ENCODE data around the gene DOC2B. TPM values are rescaled to one million over a fixed set of nuclear protein-coding genes. Genes with fewer than 3 reads are reported as not detected.
"Not testable (repeated sequence)": the region's sequence is repeated elsewhere in the genome, so short reads cannot be mapped to it uniquely, and the experiment has no call there.

Gene DOC2B
- polyA plus RNA-seq (2013, experiment 1 of 2; ENCODE audit: insufficient read length): 0.02 TPM
- 0.16 TPM for polyA plus RNA-seq (2013, experiment 2 of 2; ENCODE audit: insufficient read length)

DNA sequence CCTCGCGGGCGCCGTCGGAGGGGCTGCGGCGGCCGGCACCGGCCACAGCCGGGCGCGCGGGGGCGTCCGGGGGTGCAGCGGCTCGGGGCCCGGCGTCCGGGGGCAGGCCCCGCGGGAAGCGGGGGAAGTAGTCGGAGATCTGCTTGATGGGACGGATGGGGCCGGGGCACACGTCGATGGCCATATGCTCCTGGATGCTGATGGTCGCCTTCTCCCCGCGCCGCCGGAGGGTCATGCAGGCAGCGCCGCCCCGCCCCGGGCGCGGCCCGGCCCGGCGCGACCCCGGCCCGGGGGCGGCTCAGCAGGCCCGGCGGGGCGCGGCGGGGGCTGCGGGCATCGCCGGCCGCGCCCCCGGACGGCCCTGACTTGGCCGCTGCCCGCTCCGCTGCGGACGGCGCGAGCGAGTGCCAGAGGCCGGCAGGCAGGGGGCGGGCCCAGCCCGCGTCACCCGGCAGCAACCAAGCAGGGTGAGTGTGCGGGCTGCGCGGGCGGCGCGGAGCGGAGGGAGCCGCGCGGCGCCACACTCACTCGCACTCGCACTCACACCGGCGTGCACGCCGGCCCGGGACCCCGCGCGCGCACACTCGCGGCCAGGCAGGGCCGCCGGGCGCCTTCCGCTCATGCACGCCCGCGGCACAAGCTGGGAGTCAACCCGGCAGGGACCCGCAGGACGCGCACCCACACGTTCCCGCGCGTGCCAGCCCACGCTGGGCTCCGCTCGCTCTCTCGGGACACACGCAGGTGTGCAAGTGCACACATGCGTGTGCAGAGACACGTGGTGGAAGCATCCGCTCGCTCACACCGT is at the start of gene DOC2B:
Gene DOC2B, minus strand, starts transcription at position 406 of the 805 bp plus-strand sequence. Its CDS starts 171 bp downstream, at position 235.
- DNase-seq: peak; percentile 15

DNA sequence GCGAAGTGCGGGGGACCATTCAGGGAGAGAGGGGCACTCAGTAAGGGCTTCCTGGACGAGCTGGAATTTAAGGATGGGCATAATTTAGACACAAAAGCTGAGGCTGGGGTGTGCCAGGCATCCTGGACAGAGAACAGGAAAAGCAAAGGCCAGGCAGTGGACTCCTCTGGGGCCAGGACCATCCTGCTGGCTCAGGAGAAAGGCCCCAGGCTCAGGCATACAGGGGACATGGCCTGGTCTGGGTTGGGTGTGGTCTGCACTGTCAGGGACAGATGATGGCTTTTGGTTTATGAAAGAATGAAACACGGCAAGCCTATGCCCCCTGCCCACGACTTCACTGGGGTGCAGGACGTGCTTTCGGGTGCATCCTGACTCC is 48.9 kb upstream of the DOC2B start:
- no peak for DNase-seq

DNA sequence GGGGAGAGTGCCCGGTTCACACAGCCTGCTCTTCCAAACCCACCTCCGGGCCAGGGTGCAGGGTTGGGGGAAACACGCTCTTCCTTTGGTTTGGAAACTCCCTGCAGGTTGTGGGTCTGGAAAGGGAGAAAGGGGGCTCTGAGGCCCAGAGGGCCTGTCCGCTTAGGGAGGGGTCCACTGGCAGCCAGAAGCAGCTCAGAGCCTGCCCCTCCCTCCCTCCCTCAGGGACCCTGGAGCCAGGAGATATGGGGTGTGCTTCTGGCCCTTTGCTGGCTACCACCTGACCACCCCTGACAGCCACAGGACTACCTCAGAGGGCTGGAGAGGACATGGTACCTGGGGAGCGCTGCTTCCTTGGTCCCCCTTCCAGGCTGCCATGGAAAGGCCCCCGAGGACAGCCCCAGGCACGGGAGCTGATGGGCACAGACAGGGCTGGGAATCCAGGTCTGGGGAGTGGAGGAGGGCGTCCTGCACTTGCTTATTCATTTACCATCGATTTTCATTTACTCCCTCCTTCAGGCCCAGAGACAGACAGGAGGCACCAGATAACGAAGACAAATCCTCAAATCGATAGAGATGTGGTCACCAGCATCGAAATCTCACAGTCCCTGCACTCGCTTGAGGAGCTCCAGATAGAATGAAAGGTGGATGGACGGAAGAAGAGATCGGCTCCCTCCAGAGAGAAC is 48.4 kb upstream of the DOC2B start:
- no peak for DNase-seq

DNA sequence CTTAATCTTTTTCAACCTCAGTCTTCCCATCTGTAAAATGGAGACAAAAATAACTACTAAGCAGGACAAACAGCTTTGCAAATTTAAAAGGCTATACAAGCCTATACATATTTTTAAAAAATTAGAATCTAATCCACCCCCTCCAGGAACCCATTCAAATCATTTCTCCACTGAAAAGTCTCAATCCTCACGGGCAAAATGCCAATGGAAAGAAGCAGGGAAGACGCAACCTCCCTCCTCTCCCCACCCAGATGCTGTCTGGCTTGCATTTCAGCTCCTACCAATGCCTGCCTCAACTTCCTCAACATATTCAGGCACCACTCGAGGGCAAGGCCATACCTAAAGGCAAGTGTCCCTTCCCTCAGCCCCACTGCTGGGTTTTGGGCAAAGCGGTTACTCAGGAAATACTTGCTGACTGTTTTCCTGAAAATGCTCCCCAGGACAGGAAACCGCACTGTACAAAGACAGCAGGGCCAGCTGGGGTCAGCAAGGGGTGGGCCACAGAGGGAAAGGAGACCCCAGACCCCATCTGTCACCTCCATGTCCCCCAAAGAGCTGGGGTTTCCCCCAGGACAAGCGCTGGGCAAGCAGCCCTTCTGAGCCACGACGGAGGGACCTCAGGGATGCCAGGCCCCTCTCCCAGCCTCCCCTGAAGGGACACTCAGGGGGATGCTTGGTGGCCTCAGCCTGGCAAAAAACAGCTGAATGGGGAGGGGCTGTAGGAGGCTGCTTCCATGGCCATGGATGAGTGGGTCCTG is 47.7 kb upstream of the DOC2B start:
- peak; percentile 46 for DNase-seq

DNA sequence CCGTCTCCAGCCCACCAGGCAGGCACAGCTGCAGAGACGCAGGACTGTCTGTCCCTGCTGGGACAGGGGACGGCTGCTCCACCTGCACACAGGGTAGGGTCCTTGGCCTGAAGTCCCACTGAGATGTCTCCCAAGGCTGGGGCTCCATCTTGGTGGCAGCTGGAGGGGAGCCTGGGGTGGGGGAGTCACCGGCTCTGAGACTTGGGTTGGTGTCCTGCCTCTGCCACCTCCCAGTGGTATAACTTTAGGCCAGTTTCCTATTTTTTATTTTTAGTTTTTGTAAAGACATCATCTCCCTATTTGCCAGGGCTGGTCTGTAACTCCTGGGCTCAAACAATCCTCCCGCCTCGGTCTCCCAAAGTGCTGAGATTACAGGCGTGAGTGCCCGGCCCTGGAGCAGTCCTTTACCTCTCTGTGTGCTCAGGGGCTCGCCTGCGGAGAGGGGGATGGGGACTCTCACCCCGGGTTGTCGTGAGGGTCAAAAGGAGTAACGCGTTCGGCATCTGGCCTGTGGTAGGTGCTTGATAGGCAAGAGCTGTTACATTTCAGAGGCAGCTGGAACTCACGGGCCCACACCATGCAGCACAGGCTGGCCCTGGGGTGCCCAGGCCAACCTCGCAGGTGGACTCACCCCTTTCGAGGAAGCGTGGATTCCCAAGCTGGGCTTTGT is 46.6 kb upstream of the DOC2B start:
- no peak for DNase-seq

DNA sequence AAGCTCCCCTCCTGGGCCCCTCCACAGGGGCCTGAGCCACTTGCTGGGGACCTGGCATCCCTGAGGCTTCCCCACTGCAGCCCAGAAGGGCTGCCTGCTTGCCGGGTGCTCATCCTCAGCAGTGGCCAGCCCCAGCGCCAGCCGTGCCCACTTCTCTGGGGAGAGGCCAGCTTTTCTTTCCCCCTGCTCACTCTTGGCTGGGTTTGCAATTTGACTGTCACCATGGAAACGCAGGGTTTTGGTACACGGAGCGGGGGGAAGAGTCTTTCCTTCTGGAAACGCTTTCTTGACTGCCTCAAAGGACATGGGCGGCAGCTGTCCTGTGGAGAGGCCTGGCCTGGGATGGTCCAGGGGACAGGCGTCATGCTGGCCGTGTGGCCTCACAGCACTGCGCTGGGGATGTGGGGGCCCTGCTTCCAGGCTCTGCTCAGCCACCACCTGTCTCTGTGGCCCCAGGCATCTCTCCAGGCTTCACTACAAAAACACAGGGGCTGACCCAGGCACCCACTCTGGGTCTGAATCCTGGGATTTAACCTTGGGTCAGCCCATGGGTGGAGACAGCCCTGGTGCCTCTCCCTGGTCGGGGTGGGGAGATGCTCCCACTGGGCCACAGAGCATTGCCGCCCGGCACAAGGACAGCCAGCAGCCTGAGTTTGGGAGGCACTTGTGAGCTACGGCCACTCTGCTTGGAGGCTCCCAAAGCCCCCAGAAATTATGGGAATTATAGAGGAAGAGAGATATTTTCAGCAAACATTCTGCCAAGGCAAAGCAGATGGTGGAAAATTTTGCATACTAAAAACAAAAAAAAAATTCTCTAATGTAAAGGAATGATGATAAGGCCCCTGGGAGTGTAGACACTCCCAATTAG is 45.9 kb upstream of the DOC2B start:
- no peak for DNase-seq

DNA sequence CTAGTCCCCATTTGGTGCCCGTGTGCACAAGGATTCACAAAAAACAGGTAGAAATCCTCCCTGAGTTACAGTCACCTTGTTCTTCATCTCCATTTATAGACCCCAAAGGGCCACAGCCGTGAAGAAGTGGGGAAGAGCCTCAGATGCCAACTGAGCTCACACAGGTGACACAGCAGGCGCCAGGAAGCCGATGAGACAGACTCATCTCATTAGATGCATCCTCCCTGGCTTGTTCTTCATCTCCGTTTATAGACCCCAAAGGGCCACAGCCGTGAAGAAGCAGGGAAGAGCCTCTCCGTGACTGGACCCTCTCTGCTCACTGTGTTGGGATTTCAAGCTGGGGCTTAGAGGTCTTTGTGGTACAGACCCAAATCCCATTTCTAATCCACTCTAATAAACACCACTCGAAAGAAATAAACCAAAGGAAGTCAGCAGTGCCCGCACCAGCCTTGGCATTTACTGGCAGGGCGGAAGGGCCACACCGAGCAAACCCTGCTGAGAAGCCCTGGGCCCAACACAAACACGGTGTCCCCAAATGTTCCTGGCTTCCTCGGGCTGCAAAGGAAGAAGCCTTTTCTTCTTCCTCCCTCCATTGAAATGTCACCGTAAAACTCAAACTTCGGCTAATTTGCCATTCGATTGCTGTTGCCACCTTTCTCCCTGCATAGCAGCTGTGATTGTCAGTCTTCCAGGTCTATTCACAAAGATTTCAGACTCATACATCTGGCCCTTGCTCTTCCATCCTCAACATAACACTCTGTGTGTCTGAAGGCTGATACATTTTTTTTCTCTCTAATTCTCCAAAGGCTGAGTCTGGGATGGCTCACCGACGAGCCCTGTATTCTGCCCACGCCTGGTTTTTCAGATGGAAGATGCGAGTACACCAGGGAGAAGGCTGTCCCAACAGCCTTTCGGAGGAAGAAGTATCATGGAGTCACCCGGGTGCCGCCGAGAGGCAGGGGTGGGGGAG is 44.9 kb upstream of the DOC2B start:
- no peak for DNase-seq

DNA sequence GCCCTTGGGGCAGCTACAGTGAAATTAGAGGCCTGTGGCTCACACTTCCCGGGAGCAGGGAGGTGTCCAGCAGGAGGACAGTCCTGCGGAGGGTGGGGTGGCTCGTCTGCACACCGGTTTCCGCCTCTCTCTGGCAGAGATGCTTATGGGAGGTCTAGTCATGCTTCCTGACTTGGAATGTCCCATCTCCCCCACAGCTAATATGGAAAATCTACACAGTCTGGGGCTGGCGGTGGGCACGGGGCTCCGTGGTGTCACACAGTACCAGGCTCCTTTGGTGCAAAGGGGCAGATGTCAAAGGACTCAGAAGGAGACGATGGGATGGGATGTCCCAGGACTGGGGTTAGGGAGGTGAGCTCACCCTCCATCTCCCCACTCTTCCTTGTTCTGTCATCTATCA is 44.1 kb upstream of the DOC2B start:
- no peak for DNase-seq

DNA sequence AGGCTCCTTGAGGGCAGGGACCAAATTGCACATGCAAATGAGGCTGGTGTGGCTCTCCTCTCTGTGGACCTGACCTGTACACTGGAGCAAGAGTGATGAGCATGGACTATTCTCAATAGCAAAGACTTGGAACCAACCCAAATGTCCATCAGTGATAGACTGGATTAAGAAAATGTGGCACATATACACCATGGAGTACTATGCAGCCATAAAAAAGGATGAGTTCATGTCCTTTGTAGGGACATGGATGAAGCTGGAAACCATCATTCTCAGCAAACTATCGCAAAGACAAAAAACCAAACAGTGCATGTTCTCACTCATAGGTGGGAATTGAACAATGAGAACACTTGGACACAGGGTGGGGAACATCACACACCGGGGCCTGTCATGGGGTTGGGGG is 43.1 kb upstream of the DOC2B start:
- not testable (repeated sequence) for DNase-seq

DNA sequence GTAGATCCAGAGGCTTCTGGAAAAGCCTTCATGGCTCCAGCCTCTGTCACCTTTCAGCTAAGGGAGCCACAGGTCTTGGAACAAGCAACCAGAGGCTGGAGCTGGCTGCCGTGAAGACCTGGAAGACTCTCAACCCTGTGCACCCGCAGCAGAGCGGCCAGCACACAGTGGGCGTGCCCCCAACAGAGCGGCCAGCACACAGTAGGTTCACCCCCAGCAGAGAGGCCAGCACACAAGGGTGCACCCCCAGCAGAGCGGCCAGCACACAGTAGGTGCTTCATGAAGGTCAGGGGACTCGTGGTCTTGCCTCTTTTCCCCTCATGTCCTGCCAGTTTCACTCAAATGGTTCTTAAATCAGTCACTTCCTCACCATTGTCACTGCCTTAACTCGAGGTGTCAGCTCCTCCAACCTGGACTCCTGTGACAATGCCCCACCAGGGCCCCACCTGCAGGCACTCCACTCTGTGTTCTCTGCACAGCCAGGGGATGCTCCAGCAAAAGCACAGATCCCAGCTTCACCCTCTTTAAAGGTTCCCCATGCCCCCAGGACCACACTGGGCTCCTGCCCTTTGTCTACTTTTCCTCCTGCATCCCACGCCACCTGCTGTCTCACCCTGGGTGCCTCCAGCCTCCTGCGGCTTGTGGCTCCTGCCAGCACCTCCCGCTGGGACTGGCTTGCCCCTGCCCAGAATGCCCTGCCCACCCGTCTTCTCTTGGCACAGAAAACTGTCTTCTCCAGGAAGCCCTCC is 42.4 kb upstream of the DOC2B start:
- no peak for DNase-seq

DNA sequence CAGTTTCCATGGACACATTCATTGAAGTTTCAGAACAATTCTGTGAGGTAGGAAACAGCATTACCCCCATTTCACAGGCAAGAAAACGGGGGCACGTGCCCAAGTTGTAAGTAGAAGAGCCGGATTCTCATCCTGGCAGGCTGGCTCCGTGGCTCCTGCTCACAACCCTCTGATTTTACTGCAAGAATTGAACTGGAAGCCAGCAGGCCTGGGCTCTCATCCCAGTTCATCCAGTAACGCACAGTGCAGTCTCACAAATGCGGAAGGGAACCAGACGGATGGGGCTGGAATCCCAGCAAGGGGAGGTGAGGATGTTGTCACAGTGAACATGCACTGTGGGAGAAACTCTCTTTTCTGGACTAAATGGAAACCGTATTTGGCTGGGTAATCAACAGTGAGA is 40.7 kb upstream of the DOC2B start:
- no peak for DNase-seq

DNA sequence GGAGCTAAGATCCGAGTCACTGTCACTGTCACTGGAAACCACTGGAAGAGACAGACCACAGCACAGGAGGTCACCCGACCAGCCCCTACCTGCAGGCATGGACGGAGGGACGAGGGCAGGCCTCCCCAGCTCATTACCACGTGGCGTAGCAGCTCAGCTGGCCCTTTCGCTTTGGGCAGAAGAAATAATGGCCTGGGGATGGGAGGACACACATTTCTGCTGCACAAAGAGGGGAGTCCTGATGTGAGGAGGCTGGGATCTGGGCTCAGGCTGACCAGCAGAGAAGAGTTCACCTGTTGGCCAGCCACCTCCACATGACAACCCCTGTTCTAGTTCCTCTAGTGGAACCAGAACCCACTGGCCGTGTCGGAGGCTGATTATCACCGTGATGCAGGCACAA is 38.2 kb upstream of the DOC2B start:
- DNase-seq: no peak

DNA sequence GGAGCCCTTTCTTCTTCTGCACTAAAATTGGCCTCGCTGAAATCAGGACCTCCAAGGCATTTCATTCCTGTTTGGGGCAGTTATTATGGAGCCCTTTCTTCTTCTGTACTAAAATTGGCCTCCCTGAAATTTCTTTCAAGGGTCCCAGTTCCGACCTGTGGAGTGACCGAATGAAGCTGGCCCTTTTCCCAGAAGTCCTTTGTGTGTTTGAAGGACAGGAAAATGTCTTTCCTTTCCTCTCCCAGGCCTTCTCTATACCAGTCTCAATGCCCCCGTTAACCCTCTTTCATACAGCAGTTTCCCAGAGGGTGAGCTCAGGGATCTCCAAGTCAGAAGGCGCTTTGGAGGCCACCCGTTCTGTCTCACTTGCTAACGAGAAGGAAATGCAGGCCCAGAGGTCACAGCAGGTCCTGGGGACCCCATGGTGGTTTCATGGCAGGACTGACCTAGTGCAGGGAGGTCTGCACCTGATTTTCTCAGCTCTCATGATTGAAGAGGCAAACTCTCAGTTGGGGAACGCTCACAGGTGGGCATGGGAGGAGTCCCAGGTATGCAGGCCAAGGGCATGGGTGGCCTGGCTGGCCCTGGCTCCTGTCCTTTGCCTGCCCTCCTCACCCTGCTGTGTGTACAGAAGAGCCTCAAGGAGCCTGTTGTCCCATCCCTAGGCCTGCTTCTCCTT is 37.1 kb upstream of the DOC2B start:
- no peak for DNase-seq

DNA sequence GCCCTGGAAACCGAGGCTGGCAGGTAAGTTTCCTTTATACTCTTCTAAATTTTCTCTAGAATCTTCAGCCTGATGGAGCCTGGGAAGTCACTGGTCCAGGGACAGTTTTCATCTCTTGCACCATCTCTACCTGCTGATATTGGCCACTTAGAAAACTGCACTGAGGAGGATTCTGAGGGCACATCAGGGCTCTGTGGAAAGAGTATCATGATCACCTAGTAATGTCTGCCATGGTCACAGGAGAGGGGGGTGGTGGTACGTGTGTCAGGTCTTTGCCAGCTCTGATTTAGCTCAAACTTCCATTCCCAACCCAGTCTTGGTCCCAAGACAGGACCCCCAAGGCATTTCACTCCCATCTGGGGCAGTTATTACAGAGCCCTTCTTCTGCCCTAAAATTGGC is 35.2 kb upstream of the DOC2B start:
- no peak for DNase-seq

DNA sequence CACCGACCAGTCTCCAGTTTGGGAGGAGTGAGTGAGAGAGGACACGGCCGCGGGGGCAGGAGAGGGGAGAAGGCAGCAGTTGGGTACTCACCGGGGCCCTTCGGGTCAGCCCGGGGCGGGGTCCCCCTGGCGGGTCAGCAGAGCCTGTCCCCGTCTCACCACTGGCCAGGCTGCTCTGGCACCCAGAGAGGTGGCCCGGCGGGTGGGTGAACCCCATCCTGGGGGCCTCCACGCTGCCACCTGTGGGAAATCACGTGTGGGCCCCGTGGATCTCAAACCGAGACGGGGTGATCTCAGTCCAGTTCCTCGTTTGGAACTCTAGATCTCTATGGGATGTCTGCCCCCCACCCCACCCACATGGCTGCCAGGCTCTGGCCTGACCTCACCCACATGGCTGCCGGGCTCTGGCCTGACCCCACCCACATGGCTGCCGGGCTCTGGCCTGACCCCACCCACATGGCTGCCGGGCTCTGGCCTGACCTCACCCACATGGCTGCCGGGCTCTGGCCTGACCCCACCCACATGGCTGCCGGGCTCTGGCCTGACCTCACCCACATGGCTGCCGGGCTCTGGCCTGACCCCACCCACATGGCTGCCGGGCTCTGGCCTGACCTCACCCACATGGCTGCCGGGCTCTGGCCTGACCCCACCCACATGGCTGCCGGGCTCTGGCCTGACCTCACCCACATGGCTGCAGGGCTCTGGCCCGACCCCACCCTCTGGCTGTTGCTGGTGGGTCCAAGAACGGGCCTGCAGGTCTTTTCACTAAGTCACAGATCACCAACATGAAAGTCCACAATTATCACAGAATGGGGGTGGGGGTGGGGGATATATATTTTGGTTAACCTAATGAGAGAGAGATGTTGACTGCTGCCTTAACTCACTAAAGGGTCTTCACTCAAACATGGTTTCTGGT is 34.4 kb upstream of the DOC2B start:
- DNase-seq: not testable (repeated sequence)

DNA sequence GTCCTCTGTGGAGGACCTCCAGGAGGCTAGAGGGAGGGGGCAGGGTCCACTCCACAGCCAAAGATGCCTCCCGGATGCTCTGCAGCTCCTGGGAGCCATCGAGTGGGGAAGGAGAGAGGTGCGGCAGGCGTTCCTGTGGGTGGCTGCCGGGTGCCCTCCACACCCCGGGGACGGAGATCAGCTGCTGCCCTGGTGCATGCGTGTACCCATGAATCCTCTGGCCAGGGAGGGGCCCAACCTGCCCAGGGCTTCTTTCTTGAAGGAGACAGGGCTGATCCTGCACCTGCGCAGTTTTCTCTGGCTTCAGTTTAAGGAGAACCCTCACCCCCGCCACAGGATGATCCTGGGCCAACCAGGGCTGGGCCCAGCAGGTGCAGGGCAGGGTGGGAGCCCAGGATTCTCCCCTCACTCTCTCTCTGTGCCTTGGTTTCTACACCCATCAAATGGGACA is 33.5 kb upstream of the DOC2B start:
- DNase-seq: no peak

DNA sequence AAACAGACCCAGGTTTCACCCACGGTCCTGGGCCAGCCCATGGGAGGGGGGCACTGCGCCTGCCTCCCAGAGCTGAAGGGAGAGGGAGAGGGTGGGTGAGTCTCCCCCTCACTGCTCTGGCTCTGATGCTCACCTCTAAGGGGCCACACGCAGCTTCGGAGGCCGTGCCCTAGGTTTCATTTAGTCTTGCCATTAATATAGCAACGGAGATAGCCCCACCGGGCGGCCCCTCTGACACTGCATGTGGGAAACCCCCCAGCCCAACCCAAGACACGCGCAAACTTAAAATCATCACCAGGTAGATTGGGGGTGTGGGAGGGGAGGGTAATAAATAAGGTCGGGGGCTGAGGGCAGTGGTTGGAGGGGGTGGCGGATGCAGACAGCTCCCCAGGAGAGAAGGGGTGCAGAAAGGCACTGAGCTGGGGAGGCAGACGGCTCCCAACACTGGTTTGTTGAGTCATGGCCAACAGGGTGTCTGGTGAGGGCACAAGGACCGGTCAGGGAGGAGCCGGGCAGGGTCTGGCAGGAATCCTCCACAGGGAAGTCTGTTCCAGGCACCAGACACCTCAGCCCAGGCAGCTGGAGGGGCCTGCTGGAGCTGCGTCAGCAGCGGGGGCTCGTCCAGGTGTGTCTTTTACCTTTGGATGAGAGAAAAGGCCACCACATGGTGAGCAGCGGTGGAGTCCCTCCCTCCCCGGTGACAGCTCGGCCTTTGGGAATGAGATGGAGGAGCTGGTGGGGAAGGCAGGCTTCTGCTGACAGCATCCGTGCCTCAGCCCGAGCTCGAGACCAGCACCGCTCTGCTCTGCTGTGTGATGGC is 32.0 kb upstream of the DOC2B start:
- no peak for DNase-seq
